HUDEP-2 (cell line): ENCODE measurements around the gene LHFPL5.

Source experiments
- DNase-seq, 76 experiments: peaks; one replicate each; lab custom pipeline; 2025; ENCODE audit not compliant: unreplicated experiment in 76 of 76; lab: John Stamatoyannopoulos, UW

Gene LHFPL5

GRCh38 chr6:35790683-35791082 is 14.5 kb upstream of the LHFPL5 start:
- DNase-seq = no peak

DNA sequence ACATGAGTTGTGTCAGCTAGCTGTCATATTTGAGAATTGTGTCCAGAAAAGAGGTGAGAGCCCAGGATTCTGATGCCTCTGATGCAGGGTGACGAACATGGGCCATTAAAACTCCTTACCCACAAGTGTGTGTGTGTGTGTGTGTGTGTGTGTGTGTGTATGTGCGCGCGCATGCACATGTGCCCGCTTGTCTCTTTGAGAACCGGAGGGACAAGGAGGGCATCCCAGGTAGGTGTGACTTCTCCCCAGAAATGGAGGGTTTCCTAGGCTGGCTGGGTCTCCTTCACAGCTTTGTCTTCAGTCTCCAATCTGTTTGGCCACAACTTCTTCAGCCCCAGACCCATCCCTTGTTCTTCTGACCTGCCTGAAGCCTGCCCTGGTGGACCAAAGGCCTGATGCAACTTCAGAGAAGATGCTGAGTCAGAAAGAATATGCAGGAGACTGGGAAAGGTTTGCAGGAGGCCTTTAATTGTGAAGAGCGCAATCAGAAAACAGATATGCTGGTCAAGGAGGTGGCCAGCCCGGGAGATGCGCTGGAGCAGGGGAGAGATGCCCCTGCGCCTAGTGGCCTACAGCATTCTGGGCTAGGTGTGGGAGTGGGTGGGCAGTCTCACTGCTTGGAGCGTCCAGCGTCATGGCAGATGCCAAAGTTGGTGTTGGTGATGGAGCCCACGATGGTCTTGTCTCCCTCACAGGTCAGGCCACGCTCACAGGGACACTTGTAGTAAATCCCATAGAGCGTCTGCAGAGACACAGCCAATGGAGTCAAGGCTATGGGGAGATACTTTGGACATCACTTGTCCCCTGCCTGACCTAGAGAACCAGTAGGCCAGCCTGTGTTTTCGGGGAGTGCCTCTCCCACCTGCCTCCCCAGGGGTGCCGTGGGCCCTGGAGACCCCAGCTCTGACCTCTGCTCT is 10.4 kb upstream of the LHFPL5 start:
- no peak for DNase-seq

GRCh38 chr6:35795453-35796071 is 9.6 kb upstream of the LHFPL5 start:
- no peak for DNase-seq

- DNase-seq = no peak
Measured at GRCh38 chr6:35796236-35796635, 8.9 kb upstream of the LHFPL5 start.

DNA sequence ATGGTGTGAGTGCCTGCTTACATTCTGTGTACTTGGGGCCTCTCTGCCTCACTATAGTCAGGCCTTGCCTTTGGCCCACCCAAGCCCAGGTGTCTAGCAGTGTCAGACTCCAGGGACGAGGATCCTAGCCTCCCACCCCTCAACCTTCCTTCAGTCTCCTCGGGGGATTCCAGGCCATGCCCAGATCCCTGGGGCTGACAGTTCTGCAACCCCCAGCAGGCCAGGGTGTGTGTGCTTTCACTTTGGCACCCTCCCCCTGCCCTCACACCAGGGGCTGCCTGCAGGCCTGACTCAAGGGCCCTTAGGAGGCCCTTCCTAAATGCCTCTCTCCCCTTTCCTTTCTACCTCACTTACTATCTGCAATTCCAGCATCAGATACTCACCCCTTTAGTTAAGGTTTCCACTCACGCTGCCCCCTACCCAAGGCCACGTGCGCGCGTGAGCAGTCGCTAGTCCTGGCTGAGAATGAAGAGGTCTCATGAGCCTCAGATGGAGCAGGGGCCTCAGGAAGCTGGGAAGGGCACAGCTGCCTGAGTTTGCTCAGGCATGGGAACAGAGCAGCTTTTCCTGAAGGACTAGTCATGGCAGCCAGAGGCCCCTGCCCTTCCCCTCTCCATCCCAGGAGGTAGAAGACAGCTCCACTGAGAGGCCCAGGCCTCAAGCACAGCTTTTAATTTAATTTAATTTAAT is 7.2 kb upstream of the LHFPL5 start:
- DNase-seq = no peak

DNA sequence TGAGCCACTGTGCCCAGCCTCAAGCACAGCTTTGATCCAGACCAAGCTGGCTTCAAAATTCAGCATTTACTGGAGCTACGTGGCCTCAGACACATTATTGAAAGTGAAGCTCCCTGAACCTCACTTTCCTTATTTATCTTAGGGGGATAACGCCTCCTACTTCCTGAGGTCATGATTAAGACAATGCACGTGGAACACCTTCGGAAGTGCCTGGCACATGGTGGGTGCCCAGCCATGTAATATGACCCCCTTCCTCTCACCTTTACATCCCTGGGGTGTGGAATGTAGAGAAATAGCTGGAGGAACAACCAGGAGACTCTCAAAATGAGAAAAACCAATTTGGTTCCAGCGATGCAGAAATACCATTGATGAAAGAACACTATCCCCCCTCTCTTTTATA is 6.4 kb upstream of the LHFPL5 start:
- no peak for DNase-seq

- DNase-seq = no peak
Measured at GRCh38 chr6:35801148-35801547, 4.0 kb upstream of the LHFPL5 start.

GRCh38 chr6:35808688-35809087 is 3.5 kb downstream of the LHFPL5 start:
- DNase-seq = peak in 40 of 76 experiments; percentile 12 to 66 (median 34)

GRCh38 chr6:35809809-35810208 is 4.7 kb downstream of the LHFPL5 start:
- DNase-seq = no peak

GRCh38 chr6:35810971-35811698 is 6.0 kb downstream of the LHFPL5 start:
- no peak for DNase-seq

- DNase-seq = no peak
Measured at GRCh38 chr6:35811699-35811995, 6.5 kb downstream of the LHFPL5 start.

DNA sequence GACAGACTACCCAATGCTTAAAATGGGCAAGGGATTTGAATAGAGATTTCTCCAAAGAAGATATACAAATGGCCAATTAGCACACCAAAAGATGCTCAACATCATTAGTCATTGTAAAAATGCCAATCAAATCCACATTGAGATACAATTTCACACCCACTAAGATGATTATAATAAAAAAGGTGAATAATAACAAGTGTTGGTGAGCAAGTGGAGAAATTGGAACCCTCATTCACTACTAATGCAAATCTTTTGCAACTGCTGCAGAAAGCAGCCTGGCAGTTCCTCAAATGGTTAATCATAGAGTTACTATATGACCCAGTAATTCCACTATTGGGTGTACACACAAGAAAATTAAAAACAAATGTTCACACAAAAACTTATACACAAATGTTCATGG is 12.4 kb downstream of the LHFPL5 start:
- DNase-seq = no peak

DNA sequence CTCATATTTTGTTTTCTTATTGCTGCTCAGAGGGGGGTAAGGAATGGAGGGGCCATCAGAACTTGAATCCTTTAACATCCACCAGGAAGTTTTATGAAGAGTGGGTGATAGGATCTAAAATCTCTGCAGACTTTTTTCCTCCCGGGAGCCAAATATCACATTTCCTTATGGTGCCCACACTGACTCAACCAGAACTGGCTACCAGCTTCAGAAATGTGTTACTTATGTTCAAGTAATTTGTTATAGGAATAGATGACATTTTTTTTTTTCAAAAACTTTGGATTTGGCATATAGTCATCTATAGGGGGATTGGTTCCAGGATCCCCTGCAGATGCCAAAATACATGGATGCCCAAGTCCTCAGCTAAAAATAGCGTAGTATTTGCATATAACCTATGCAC is 18.4 kb downstream of the LHFPL5 start:
- DNase-seq = no peak

DNA sequence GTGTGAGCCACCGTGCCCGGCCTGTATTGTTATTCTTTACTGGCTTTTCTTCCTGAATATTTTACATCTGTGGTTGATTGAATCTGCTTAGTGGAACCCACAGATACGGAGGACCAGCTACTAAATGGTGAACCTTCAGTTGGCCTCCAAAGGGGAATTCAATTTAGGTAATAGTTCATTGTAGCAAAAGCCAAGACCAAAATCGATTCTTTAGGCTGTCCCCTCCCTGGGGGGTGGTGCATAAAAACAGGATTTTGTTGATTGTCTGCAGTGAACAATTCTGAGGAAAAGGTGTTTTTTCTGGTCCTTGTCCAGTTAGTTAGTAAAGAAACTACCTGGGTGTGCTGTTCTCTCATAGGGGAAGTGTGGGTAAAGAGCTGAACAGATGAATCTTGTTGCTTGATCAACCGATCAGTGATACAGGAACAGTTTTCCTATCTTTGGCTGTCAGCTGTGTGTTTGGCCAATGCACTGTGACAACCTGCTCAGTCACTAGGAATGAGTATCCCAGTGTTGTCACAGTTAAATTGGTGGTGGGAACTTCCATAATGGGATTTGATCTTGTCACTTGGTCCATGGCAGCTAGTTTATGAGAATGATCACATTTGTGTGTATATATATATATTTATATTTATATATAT is 19.5 kb downstream of the LHFPL5 start:
- DNase-seq = no peak

GRCh38 chr6:35829306-35829705 is 24.2 kb downstream of the LHFPL5 start:
- no peak for DNase-seq

GRCh38 chr6:35831257-35832007 is 26.3 kb downstream of the LHFPL5 start:
- DNase-seq = no peak

DNA sequence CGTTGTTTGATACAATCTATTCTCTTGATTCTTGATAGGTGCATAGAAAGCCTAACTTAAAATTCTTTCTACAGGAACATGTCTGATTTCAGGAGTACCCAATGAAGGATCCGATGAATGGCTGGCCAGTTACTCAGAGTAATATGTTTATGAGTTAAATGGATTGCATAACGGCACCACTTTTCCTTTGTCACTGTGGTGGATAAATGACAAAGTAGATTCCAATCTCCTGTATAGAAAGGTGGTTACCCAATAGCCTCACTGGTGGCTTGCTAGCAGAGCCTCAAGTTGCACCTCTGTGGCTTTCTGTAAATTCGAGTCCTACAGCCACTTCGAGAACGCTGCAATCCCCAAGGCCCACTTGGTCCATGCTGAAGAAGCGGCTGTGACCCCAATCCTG is 28.4 kb downstream of the LHFPL5 start:
- DNase-seq = no peak

DNA sequence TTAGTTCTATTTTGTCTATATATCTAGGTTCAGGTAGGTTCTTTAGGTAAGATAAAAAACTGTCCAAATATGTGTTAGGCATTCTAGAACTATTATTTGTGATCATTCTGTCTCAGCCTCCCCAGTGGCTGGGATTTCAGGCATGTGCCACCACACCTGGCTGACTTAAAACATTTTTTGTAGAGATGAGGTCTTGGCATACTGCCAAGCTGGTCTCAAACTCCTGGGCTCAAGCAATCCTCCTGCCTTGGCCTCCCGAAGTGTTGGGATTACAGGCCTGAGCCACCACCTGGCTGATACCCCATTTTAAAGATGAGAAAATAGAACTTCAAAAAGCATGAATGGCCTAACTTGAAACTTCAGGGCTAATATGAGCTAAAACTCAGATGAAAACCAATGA is 33.9 kb downstream of the LHFPL5 start:
- DNase-seq = no peak

GRCh38 chr6:35842381-35842780 is 37.2 kb downstream of the LHFPL5 start:
- no peak for DNase-seq

GRCh38 chr6:35844290-35844689 is 39.1 kb downstream of the LHFPL5 start:
- no peak for DNase-seq
